GM10847 (cell line): Measurements from ENCODE around the gene ABR.

Experiments
- POLR2A ChIP-seq: IDR thresholded peaks from 2 replicates; pipeline ENCODE4 v1.6.1; 2011; ENCODE audit not compliant: insufficient read length; ENCODE audit errors: extremely low read depth

ABR gene

GRCh38 chr17:1186923-1187771 is 7.4 kb upstream of the ABR start:
- TF ChIP-seq POLR2A: no peak

- no peak for TF ChIP-seq POLR2A
These were observed 6.5 kb upstream of the ABR start for GRCh38 chr17:1186214-1186820.

GRCh38 chr17:1183171-1183873 is 3.5 kb upstream of the ABR start:
- no peak for TF ChIP-seq POLR2A

GRCh38 chr17:1182811-1183170 is 3.0 kb upstream of the ABR start:
- no peak for TF ChIP-seq POLR2A

GRCh38 chr17:1181753-1182137 is 2.0 kb upstream of the ABR start:
- TF ChIP-seq POLR2A: no peak

- no peak for TF ChIP-seq POLR2A
These were observed 1.4 kb upstream of the ABR start for GRCh38 chr17:1180958-1181752.

GRCh38 chr17:1179112-1179817 is 516 bp downstream of the ABR start:
- TF ChIP-seq POLR2A: no peak

- no peak for TF ChIP-seq POLR2A
These were observed 2.6 kb downstream of the ABR start for GRCh38 chr17:1177016-1177700.

GRCh38 chr17:1174263-1174880 is 5.4 kb downstream of the ABR start:
- TF ChIP-seq POLR2A: no peak

- no peak for TF ChIP-seq POLR2A
These were observed 6.1 kb downstream of the ABR start for GRCh38 chr17:1173432-1174262.

- TF ChIP-seq POLR2A: no peak
These were observed 7.8 kb downstream of the ABR start for GRCh38 chr17:1171953-1172352.

- no peak for TF ChIP-seq POLR2A
These were observed 9.0 kb downstream of the ABR start for GRCh38 chr17:1170739-1171138.

- no peak for TF ChIP-seq POLR2A
These were observed 9.9 kb downstream of the ABR start for GRCh38 chr17:1169929-1170312.
